HepG2 (cell line): ENCODE data around the gene DMAC1. TPM values are rescaled to one million over a fixed set of nuclear protein-coding genes. Genes with fewer than 3 reads are reported as not detected.

Experiments used
- ATF1 ChIP-seq: IDR thresholded peaks from 2 replicates; pipeline ENCODE4 v1.6.1; 2016; ENCODE audit warnings: mild to moderate bottlenecking, control low read depth
- CHD2 ChIP-seq: IDR thresholded peaks from 2 replicates; pipeline ENCODE4 v1.6.1; 2011; ENCODE audit warnings: low read depth, low read length, improper control_type of control experiment
- DPF2 ChIP-seq: sonication (generic); formaldehyde crosslinking; IDR thresholded peaks from 2 replicates; pipeline ENCODE4 v1.4.0; 2020; ENCODE audit warnings: mild to moderate bottlenecking, low read depth, missing genetic modification reagents, borderline replicate concordance
- HNRNPK ChIP-seq: fragments of 200-400 bp; formaldehyde crosslinking; IDR thresholded peaks from 2 replicates; pipeline ENCODE4 v1.6.1; 2018; ENCODE audit warnings: low read length, low read depth, moderate library complexity, mild to moderate bottlenecking; ENCODE audit not compliant: poor library complexity, severe bottlenecking
- KDM4B ChIP-seq: sonication (generic); formaldehyde crosslinking; IDR thresholded peaks from 2 replicates; pipeline ENCODE4 v1.4.0; 2020; ENCODE audit warnings: missing genetic modification reagents
- KLF13 ChIP-seq: sonication (generic); formaldehyde crosslinking; IDR thresholded peaks from 2 replicates; pipeline ENCODE4 v1.4.0; 2020; ENCODE audit warnings: mild to moderate bottlenecking, missing genetic modification reagents
- KMT2A ChIP-seq: sonication (generic); formaldehyde crosslinking; IDR thresholded peaks from 2 replicates; pipeline ENCODE4 v1.4.0; 2020; ENCODE audit warnings: missing genetic modification reagents
- NCOR1 ChIP-seq: fragments of 200-600 bp; sonication (generic); IDR thresholded peaks from 2 replicates; pipeline ENCODE4 v1.7.0; 2017; ENCODE audit warnings: antibody characterized with exemption, low read length, borderline replicate concordance
- RXRA ChIP-seq: sonication (generic); formaldehyde crosslinking; IDR thresholded peaks from 2 replicates; pipeline ENCODE4 v1.5.1; 2020; ENCODE audit warnings: missing genetic modification reagents
- TBX3 ChIP-seq: fragments of 450-650 bp; IDR thresholded peaks from 2 replicates; pipeline ENCODE4 v1.6.1; 2017; ENCODE audit warnings: antibody characterized with exemption, mild to moderate bottlenecking, inconsistent platforms, borderline replicate concordance
- ZNF10 ChIP-seq: sonication (generic); formaldehyde crosslinking; IDR thresholded peaks from 2 replicates; pipeline ENCODE4 v1.4.0; 2020; ENCODE audit warnings: mild to moderate bottlenecking, low read depth, missing genetic modification reagents, borderline replicate concordance
- ZNF251 ChIP-seq: sonication (generic); formaldehyde crosslinking; IDR thresholded peaks from 2 replicates; pipeline ENCODE4 v1.9.0; 2021; ENCODE audit warnings: mild to moderate bottlenecking, missing genetic modification reagents
- ZNF343 ChIP-seq: sonication (generic); formaldehyde crosslinking; IDR thresholded peaks from 2 replicates; pipeline ENCODE4 v1.4.0; 2020; ENCODE audit warnings: mild to moderate bottlenecking, missing genetic modification reagents
- ZNF615 ChIP-seq: sonication (generic); formaldehyde crosslinking; IDR thresholded peaks from 2 replicates; pipeline ENCODE4 v1.5.0; 2020; ENCODE audit warnings: mild to moderate bottlenecking, missing genetic modification reagents, borderline replicate concordance
- ZNF713 ChIP-seq: sonication (generic); formaldehyde crosslinking; IDR thresholded peaks from 2 replicates; pipeline ENCODE4 v1.4.0; 2020; ENCODE audit warnings: mild to moderate bottlenecking, missing genetic modification reagents
- ZNF816 ChIP-seq: sonication (generic); formaldehyde crosslinking; IDR thresholded peaks from 2 replicates; pipeline ENCODE4 v1.8.0; 2022; ENCODE audit warnings: missing genetic modification reagents, mild to moderate bottlenecking, borderline replicate concordance
- polyA plus RNA-seq, 8 experiments: library from polyadenylated mRNA; depleted of rRNA in 3 of 8; stranded (reverse) in 7 of 8; unstranded in 1 of 8; fragments of >200 nt; fragmentation: Illumina TruSeq in 4 of 8; extraction: Trizol in 4 of 8; gene quantifications; 2 replicates each; pipeline versions ENCODE4 v1.2.1 to v1.2.3, GENCODE V29; 2011 to 2016; ENCODE audit warnings: low read depth in 4 of 8, missing spikeins in 1 of 8, mixed read lengths in 1 of 8; ENCODE audit not compliant: insufficient read depth in 1 of 8
- total RNA-seq, 5 experiments: library from RNA; depleted of rRNA; stranded (reverse); fragments of >200 nt; fragmentation: Illumina TruSeq; extraction: Trizol; gene quantifications; 2 replicates each; pipeline ENCODE4 v1.2.3, GENCODE V29; 2016; ENCODE audit warnings: low read depth in 1 of 5
- TF ChIP-seq, protein P1 (sequence below): sonication (generic); formaldehyde crosslinking; IDR thresholded peaks from 2 replicates; pipeline ENCODE4 v1.4.0; 2020; ENCODE audit warnings: missing genetic modification reagents
- TF ChIP-seq, protein P2 (sequence below): sonication (generic); formaldehyde crosslinking; IDR thresholded peaks from 2 replicates; pipeline ENCODE4 v1.4.0; 2020; ENCODE audit warnings: low read depth, mild to moderate bottlenecking, missing genetic modification reagents
- TF ChIP-seq, protein P3 (sequence below): sonication (generic); formaldehyde crosslinking; conservative IDR thresholded peaks from 2 replicates; pipeline ENCODE4 v1.4.0; 2020; ENCODE audit warnings: missing genetic modification reagents
- TF ChIP-seq, protein P4 (sequence below): sonication (generic); formaldehyde crosslinking; IDR thresholded peaks from 2 replicates; pipeline ENCODE4 v1.8.1; 2022; ENCODE audit warnings: mild to moderate bottlenecking, missing genetic modification reagents
- TF ChIP-seq, protein P5 (sequence below): sonication (generic); formaldehyde crosslinking; IDR thresholded peaks from 2 replicates; pipeline ENCODE4 v1.5.1; 2020; ENCODE audit warnings: mild to moderate bottlenecking, missing genetic modification reagents, moderate library complexity

The DMAC1 gene
- total and polyA plus RNA-seq, 2 of the 13 experiments (the other 11 are each of a cell fraction or from before 2014, with no cell fraction given): 44.3 to 72.9 TPM

DNA sequence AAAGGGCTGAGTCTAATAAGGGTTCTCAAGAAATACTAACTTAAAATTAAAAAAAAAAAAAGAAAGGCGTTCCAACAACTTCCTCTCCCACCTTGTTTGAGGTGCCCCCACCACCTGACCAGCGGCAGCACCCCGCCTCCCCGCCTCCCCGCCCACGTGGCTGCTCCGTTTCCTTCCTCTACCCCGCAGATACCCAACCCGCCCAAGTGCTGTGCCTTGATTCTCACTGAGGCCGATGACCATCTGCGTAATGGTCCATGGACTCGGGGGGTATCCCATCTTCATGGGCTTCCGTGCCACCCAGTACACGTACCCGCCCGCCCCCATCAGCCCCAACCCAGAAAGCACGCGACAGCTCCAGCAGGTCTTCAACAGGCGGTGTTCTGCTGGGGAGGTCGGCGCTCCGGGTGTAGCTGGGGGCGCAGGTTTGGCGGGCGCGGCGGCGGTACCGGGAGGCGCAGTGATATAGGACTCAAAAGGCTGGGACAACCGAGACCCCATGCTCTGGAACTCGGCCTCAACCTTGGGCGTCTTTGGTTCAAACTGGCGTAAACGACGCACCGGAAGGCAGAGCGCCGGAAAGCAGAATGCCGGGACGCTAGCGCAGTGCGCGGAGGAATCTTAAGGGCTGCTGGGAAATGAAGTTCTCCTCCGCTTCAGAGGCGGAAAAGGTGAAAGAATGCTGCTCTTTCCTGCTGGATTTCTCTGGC is at the start of gene DMAC1 (continued):
- TF ChIP-seq NCOR1 (no peak), KMT2A (CRISPR knock-in tag) (0 out of 2 replicates have a peak, but pooled peaks have one; percentile 60), ATF1 (peak; percentile 69), ZNF816 (peak; percentile 39; the same call in 1 of the 2 replicates), KLF13 (no peak), CHD2 (peak; percentile 57; the same call in 1 of the 2 replicates), ZNF343 (CRISPR knock-in tag) (no peak), HNRNPK (no peak), ZNF251 (CRISPR knock-in tag) (no peak), DPF2 (CRISPR knock-in tag) (no peak), ZNF713 (no peak), RXRA (peak; percentile 45; the same call in 1 of the 2 replicates), TBX3 (no peak), KDM4B (CRISPR knock-in tag) (no peak), ZNF615 (CRISPR knock-in tag) (no peak), ZNF10 (CRISPR knock-in tag) (no peak)
- TF ChIP-seq, protein P1, sequence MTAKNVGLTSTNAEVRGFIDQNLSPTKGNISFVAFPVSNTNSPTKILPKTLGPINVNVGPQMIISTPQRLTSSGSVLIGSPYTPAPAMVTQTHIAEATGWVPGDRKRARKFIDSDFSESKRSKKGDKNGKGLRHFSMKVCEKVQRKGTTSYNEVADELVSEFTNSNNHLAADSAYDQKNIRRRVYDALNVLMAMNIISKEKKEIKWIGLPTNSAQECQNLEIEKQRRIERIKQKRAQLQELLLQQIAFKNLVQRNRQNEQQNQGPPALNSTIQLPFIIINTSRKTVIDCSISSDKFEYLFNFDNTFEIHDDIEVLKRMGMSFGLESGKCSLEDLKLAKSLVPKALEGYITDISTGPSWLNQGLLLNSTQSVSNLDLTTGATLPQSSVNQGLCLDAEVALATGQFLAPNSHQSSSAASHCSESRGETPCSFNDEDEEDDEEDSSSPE (CRISPR knock-in tag): no peak; the same call in none of the 2 replicates
- TF ChIP-seq, protein P2, sequence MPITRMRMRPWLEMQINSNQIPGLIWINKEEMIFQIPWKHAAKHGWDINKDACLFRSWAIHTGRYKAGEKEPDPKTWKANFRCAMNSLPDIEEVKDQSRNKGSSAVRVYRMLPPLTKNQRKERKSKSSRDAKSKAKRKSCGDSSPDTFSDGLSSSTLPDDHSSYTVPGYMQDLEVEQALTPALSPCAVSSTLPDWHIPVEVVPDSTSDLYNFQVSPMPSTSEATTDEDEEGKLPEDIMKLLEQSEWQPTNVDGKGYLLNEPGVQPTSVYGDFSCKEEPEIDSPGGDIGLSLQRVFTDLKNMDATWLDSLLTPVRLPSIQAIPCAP (CRISPR knock-in tag): no peak
- TF ChIP-seq, protein P3, sequence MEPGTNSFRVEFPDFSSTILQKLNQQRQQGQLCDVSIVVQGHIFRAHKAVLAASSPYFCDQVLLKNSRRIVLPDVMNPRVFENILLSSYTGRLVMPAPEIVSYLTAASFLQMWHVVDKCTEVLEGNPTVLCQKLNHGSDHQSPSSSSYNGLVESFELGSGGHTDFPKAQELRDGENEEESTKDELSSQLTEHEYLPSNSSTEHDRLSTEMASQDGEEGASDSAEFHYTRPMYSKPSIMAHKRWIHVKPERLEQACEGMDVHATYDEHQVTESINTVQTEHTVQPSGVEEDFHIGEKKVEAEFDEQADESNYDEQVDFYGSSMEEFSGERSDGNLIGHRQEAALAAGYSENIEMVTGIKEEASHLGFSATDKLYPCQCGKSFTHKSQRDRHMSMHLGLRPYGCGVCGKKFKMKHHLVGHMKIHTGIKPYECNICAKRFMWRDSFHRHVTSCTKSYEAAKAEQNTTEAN (CRISPR knock-in tag): no peak
- TF ChIP-seq, protein P4, sequence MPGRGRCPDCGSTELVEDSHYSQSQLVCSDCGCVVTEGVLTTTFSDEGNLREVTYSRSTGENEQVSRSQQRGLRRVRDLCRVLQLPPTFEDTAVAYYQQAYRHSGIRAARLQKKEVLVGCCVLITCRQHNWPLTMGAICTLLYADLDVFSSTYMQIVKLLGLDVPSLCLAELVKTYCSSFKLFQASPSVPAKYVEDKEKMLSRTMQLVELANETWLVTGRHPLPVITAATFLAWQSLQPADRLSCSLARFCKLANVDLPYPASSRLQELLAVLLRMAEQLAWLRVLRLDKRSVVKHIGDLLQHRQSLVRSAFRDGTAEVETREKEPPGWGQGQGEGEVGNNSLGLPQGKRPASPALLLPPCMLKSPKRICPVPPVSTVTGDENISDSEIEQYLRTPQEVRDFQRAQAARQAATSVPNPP (CRISPR knock-in tag): no peak
- TF ChIP-seq, protein P5, sequence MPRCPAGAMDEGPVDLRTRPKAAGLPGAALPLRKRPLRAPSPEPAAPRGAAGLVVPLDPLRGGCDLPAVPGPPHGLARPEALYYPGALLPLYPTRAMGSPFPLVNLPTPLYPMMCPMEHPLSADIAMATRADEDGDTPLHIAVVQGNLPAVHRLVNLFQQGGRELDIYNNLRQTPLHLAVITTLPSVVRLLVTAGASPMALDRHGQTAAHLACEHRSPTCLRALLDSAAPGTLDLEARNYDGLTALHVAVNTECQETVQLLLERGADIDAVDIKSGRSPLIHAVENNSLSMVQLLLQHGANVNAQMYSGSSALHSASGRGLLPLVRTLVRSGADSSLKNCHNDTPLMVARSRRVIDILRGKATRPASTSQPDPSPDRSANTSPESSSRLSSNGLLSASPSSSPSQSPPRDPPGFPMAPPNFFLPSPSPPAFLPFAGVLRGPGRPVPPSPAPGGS (CRISPR knock-in tag): no peak
